ENCODE measurements around the gene CCL14.
"Not testable (repeated sequence)": the region's sequence is repeated elsewhere in the genome, so short reads cannot be mapped to it uniquely, and the experiment has no call there.

CCL14 gene

GRCh38 chr17:35938492-35938891 is 48.0 kb downstream of the CCL14 start:
- 87% methylated on average over 3 of the region's 3 CpGs for WGBS
- H3K27me3 ChIP-seq (ENCODE audit: insufficient read depth, low read length); H3K36me3 ChIP-seq (ENCODE audit: insufficient read depth, low read length): not testable (repeated sequence)

DNA sequence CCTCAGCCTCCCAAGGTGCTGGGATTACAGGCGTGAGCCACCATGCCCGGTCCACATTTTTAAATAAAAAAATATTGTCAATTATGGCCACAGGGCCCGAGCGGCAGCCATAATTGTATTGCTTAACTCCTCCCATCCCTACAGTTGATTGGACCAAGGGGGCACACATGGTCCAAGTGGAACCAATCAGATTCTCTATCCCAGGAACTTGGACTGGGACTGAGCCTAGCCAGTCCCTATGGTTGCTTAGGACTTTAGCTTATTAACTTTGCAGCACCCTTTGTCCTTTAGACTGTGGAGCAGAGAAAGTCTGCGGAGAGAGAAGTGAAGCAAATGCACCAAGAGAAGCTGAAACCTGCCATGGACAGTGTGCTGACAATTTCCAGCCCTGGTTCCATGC is 50.5 kb downstream of the CCL14 start:
- Histone ChIP-seq H3K4me1 (ENCODE audit: insufficient read depth, low read length) (peaks cover 8% of the 10 kb centered on the region), H3K9ac (ENCODE audit: low read depth, low read length) (no peak overlapping the region), H3K9me3 (ENCODE audit: insufficient read depth, low read depth, low read length) (no peaks in the 10 kb centered on the region), H3K27ac (ENCODE audit: low read depth, low read length) (no peak overlapping the region), H3K27me3 (ENCODE audit: insufficient read depth, low read length) (no peaks in the 10 kb centered on the region), H3K4me3 (ENCODE audit: low read length) (no peak overlapping the region), H3K36me3 (ENCODE audit: insufficient read depth, low read length) (no peaks in the 10 kb centered on the region)
- WGBS, result 98% methylated on average over 5 of the region's 5 CpGs

More at GRCh38 chr17:35938492-35938891, 48.0 kb downstream of the CCL14 start:
- H3K4me1 ChIP-seq (ENCODE audit: insufficient read depth, low read length); H3K9me3 ChIP-seq (ENCODE audit: insufficient read depth, low read depth, low read length); H3K9ac ChIP-seq (ENCODE audit: low read depth, low read length); H3K27ac ChIP-seq (ENCODE audit: low read depth, low read length); H3K4me3 ChIP-seq (ENCODE audit: low read length): not testable (repeated sequence)

- Histone ChIP-seq H3K9ac (ENCODE audit: low read depth, low read length) (no peak overlapping the region), H3K4me3 (ENCODE audit: low read length) (no peak overlapping the region), H3K27ac (ENCODE audit: low read depth, low read length) (no peak overlapping the region), H3K4me1 (ENCODE audit: insufficient read depth, low read length) (peaks cover 12% of the 10 kb centered on the region), H3K9me3 (ENCODE audit: insufficient read depth, low read depth, low read length) (no peaks in the 10 kb centered on the region), H3K36me3 (ENCODE audit: insufficient read depth, low read length) (no peaks in the 10 kb centered on the region), H3K27me3 (ENCODE audit: insufficient read depth, low read length) (peaks cover 5% of the 10 kb centered on the region; the same call in 1 of the 2 replicates)
- 94% methylated on average over 10 of the region's 10 CpGs for WGBS
Observed at GRCh38 chr17:35934760-35935159, 51.8 kb downstream of the CCL14 start.

Measured in HUES64 (cell line).